Stimulated activated CD4-positive, alpha-beta T cell treated with anti-CD3 and anti-CD28 coated beads, Interleukin-12 subunit alpha, Interleukin-12 subunit beta, amount 100 ng/mL, for 24 hours (primary cell): ENCODE results near the gene CAMSAP1.

ENCODE experiments used
- DNase-seq, 2 experiments: peaks; one replicate each; pipeline ENCODE4 v3.0.0-alpha.2; 2020; ENCODE audit warnings: low read depth in 2 of 2

CAMSAP1 gene

GRCh38 chr9:135939351-135940265 lies 32.3 kb upstream of the CAMSAP1 start:
- peak; percentile 16 to 35 for DNase-seq

GRCh38 chr9:135937521-135938489 lies 30.5 kb upstream of the CAMSAP1 start:
- no peak for DNase-seq

GRCh38 chr9:135933114-135933513 lies 25.8 kb upstream of the CAMSAP1 start:
- no peak for DNase-seq

- no peak for DNase-seq
Observed at GRCh38 chr9:135932656-135933055, 25.3 kb upstream of the CAMSAP1 start.

- no peak for DNase-seq
Observed at GRCh38 chr9:135931349-135931820, 24.0 kb upstream of the CAMSAP1 start.

- DNase-seq: no peak
Observed at GRCh38 chr9:135930446-135931345, 23.4 kb upstream of the CAMSAP1 start.

GRCh38 chr9:135929656-135930445 lies 22.5 kb upstream of the CAMSAP1 start:
- DNase-seq: no peak

- no peak for DNase-seq
Observed at GRCh38 chr9:135928731-135929655, 21.6 kb upstream of the CAMSAP1 start.

GRCh38 chr9:135928074-135928730 lies 20.9 kb upstream of the CAMSAP1 start:
- DNase-seq: no peak

- no peak for DNase-seq
Observed at GRCh38 chr9:135927195-135928013, 20.1 kb upstream of the CAMSAP1 start.

- DNase-seq: peak; percentile 60 to 78
Observed at GRCh38 chr9:135926402-135927194, 19.3 kb upstream of the CAMSAP1 start.

- peak; percentile 66 to 76 for DNase-seq
Observed at GRCh38 chr9:135925496-135926133, 18.3 kb upstream of the CAMSAP1 start.

GRCh38 chr9:135924628-135925338 lies 17.4 kb upstream of the CAMSAP1 start:
- no peak for DNase-seq

GRCh38 chr9:135923508-135923907 lies 16.2 kb upstream of the CAMSAP1 start:
- no peak for DNase-seq

GRCh38 chr9:135921749-135922310 lies 14.5 kb upstream of the CAMSAP1 start:
- DNase-seq: no peak
